ENCODE results near the gene ODF2. TPM values are rescaled to one million over a fixed set of nuclear protein-coding genes. Genes with fewer than 3 reads are reported as not detected.

Gene ODF2
- total and polyA plus RNA-seq, 10 of the 15 experiments (the other 5 are each of a cell fraction or from before 2014, with no cell fraction given): 8.7 to 65.1 (median 38.5) TPM

DNA sequence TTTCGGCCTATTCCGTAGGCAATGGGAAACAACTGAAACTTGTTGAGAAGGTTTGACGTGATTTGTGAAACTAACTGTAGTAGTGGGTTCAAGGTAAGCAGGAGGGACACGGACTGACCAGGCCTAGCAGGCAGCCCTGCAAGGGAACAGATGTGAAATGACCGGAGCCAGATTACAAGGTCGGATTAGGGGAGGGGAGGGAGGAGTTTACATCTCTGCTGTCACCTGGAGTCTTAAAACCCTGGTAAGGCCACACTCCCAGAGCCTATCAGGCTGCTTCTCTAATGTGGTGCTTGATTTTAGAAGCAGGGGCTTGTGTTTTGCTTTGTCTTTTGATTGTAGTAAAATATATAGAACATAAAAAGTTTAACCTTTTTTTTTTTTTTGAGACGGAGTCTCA, 93.1 kb downstream of the ODF2 start:
- RAD21 ChIA-PET (ENCODE audit: unreplicated experiment): interaction anchor here (1.2 kb wide), 1 partner anchor 13 kb away, joined by 6 read pairs; no protein-coding TSS in a partner anchor
- TF ChIP-seq, protein P1, sequence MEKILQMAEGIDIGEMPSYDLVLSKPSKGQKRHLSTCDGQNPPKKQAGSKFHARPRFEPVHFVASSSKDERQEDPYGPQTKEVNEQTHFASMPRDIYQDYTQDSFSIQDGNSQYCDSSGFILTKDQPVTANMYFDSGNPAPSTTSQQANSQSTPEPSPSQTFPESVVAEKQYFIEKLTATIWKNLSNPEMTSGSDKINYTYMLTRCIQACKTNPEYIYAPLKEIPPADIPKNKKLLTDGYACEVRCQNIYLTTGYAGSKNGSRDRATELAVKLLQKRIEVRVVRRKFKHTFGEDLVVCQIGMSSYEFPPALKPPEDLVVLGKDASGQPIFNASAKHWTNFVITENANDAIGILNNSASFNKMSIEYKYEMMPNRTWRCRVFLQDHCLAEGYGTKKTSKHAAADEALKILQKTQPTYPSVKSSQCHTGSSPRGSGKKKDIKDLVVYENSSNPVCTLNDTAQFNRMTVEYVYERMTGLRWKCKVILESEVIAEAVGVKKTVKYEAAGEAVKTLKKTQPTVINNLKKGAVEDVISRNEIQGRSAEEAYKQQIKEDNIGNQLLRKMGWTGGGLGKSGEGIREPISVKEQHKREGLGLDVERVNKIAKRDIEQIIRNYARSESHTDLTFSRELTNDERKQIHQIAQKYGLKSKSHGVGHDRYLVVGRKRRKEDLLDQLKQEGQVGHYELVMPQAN (conservative IDR thresholded peaks at IDR 0.05): no peak
- TF ChIP-seq LARP7 (IDR thresholded peaks at IDR 0.05) (no peak), POU2F2 (IDR thresholded peaks at IDR 0.05; ENCODE audit: borderline replicate concordance, low read depth, low read length) (no peak), DPF2 (IDR thresholded peaks at IDR 0.05) (no peak), RFX5 (IDR thresholded peaks at IDR 0.05; ENCODE audit: low read depth, low read length) (no peak), PAX5 (IDR thresholded peaks at IDR 0.05; ENCODE audit: borderline replicate concordance, low read depth, low read length) (no peak), TCF12 (IDR thresholded peaks at IDR 0.05; ENCODE audit: low read depth, low read length) (no peak), SRF (IDR thresholded peaks at IDR 0.05; ENCODE audit: low read depth in 2 of 2, low read length in 2 of 2) (no peak), SMAD5 (IDR thresholded peaks at IDR 0.05; ENCODE audit: low read depth) (no peak), SIX5 (IDR thresholded peaks at IDR 0.05; ENCODE audit: low read depth, low read length, severe bottlenecking) (no peak), RAD51 (IDR thresholded peaks at IDR 0.05) (no peak)
- TF ChIP-seq, protein P2, sequence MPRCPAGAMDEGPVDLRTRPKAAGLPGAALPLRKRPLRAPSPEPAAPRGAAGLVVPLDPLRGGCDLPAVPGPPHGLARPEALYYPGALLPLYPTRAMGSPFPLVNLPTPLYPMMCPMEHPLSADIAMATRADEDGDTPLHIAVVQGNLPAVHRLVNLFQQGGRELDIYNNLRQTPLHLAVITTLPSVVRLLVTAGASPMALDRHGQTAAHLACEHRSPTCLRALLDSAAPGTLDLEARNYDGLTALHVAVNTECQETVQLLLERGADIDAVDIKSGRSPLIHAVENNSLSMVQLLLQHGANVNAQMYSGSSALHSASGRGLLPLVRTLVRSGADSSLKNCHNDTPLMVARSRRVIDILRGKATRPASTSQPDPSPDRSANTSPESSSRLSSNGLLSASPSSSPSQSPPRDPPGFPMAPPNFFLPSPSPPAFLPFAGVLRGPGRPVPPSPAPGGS (IDR thresholded peaks at IDR 0.05; ENCODE audit: borderline replicate concordance, insufficient read depth, low read depth, low read length, poor library complexity, severe bottlenecking): no peak
- TF ChIP-seq, protein P3, sequence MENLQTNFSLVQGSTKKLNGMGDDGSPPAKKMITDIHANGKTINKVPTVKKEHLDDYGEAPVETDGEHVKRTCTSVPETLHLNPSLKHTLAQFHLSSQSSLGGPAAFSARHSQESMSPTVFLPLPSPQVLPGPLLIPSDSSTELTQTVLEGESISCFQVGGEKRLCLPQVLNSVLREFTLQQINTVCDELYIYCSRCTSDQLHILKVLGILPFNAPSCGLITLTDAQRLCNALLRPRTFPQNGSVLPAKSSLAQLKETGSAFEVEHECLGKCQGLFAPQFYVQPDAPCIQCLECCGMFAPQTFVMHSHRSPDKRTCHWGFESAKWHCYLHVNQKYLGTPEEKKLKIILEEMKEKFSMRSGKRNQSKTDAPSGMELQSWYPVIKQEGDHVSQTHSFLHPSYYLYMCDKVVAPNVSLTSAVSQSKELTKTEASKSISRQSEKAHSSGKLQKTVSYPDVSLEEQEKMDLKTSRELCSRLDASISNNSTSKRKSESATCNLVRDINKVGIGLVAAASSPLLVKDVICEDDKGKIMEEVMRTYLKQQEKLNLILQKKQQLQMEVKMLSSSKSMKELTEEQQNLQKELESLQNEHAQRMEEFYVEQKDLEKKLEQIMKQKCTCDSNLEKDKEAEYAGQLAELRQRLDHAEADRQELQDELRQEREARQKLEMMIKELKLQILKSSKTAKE (IDR thresholded peaks at IDR 0.05; ENCODE audit: low read depth, poor library complexity, severe bottlenecking): no peak
- TF ChIP-seq, protein P4, sequence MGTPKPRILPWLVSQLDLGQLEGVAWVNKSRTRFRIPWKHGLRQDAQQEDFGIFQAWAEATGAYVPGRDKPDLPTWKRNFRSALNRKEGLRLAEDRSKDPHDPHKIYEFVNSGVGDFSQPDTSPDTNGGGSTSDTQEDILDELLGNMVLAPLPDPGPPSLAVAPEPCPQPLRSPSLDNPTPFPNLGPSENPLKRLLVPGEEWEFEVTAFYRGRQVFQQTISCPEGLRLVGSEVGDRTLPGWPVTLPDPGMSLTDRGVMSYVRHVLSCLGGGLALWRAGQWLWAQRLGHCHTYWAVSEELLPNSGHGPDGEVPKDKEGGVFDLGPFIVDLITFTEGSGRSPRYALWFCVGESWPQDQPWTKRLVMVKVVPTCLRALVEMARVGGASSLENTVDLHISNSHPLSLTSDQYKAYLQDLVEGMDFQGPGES (IDR thresholded peaks at IDR 0.05): no peak

More for the DNA sequence above, 93.1 kb downstream of the ODF2 start:
- Histone ChIP-seq H3K4me3 (no peak overlapping the region), H2AFZ (ENCODE audit: control insufficient read depth, low read depth, low read length) (no peak overlapping the region), H3K27me3 (replicated peaks in 1 of 2; ENCODE audit: control insufficient read depth in 2 of 2, insufficient read depth in 2 of 2, low read length in 1 of 2) (no peaks in the 10 kb centered on the region), H3K36me3 (ENCODE audit: control insufficient read depth in 2 of 2, insufficient read depth in 2 of 2, low read length in 1 of 2) (no peaks in the 10 kb centered on the region), H3K9ac (ENCODE audit: control insufficient read depth, insufficient read depth, low read length) (no peak overlapping the region), H4K20me1 (ENCODE audit: control insufficient read depth, insufficient read depth) (no peaks in the 10 kb centered on the region), H3K27ac (ENCODE audit: control insufficient read depth, insufficient read depth) (no peak overlapping the region), H3K4me1 (ENCODE audit: control insufficient read depth, insufficient read depth, low read length) (peaks cover 1% of the 10 kb centered on the region), H3K79me2 (ENCODE audit: control insufficient read depth, insufficient read depth, low read length) (peaks cover 10% of the 10 kb centered on the region), H3K4me2 (ENCODE audit: control insufficient read depth, insufficient read depth) (no peak overlapping the region), H3K9me3 (replicated peaks; ENCODE audit: control insufficient read depth, insufficient read depth, low read length) (no peaks in the 10 kb centered on the region)
- DNase-seq (ENCODE audit: low read depth, low spot score): no peak
- POLR2A ChIA-PET: interaction anchor here (3.8 kb wide), 1 partner anchor 43 kb away, joined by 19 read pairs; the partner anchor contains the start of gene GLE1
- BruUV-seq (replicated peaks): no TSS peak
- ATAC-seq: no peak
- CTCF ChIA-PET: no interaction called here
- FAIRE-seq: no peak
- in situ Hi-C loops (cut with MboI) (no loop called here), intact Hi-C loops (cut with micrococcal nuclease; ENCODE audit: unreplicated experiment) (no loop called here)
- 96% methylated on average over 7 of the region's 7 CpGs for WGBS (ENCODE audit: insufficient coverage, insufficient replicate concordance, low lambda C conversion rate, missing lambda C conversion rate)
- SMC1A ChIA-PET (ENCODE audit: uncharacterized antibody, unreplicated experiment): interaction anchor here (2.6 kb wide), 1 partner anchor 10 kb away, joined by 13 read pairs; no protein-coding TSS in a partner anchor
